GM21360 (cell line): ENCODE measurements around the gene ZNF530.

ENCODE experiments used
- ATAC-seq: cut with Tn5 transposase; IDR thresholded peaks from one replicate; pipeline ENCODE4 v1.9.1; 2021; ENCODE audit warnings: mild to moderate bottlenecking, moderate library complexity; ENCODE audit not compliant: unreplicated experiment

Gene ZNF530

GRCh38 chr19:57613941-57614743 lies 14.5 kb downstream of the ZNF530 start, which contains the start of gene ZNF134:
ZNF134 (plus strand) TSS chr19:57614242; CDS start chr19:57619469, 5,227 bp downstream.
- ATAC-seq, result peak; percentile 93

- no peak for ATAC-seq
Observed at GRCh38 chr19:57615346-57615745, 15.7 kb downstream of the ZNF530 start.

GRCh38 chr19:57620673-57621348 lies 21.1 kb downstream of the ZNF530 start:
- ATAC-seq, result no peak

GRCh38 chr19:57623091-57623490 lies 23.4 kb downstream of the ZNF530 start:
- no peak for ATAC-seq

DNA sequence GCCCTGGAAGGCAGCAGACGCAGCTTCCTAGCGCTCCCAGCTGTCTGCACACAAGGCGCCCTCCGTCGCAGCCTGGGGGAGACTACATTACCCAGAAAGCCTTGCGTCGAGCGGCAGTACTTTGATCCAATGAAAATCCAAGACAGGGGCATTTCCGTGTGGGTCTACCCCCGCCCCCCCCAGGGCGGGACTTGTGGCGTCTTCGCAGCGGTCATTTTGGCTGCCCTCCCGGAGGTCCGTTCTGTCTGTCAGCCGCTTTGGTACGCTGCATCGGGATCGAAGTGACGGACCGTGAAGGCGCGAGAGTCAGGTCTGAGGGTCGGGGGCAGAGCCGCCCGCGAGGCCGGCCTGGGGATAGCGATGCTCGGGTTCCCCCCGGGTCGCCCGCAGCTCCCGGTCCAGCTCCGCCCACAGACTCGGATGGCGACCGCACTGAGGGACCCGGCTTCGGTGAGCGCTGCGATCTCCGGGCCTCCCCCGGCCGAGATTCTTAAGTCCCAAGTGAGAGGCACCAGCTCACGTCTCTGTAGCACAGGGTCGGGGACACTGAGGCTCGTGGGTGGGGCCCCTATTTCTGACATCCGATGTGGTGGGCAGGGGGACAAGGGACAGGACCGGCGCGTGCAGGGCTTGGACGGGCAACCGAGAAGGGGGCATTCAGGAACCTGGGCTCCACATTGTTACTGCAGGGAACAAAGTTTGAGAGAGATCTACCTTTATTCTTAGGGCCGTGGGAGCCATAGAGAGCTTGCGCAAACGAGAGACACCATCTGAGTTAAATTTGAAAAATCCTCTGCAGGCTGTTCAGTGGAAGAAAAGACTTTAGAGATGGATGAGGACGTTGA lies 33.5 kb downstream of the ZNF530 start, which contains the start of gene ZNF211:
ZNF211 (plus strand) TSS at position 182 of the 845 bp plus-strand sequence; CDS start at position 361, 179 bp downstream.
- peak; percentile 95 for ATAC-seq

DNA sequence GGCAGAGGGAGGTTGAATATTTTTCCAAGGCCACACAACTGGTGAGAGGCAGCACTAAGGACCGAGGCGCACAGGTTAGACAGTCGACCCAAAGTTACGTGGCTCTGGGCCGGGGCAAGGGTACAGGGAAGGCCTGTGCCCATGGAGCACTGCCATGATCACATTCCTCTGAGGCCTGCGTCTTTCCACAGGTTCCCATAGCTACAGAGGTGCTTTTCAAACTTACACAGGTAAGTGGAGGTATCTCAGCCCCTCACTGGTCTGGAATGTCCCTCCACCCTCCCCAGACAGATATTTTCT lies 34.1 kb downstream of the ZNF530 start:
- ATAC-seq, result no peak

- ATAC-seq, result no peak
Observed at GRCh38 chr19:57637379-57637778, 37.7 kb downstream of the ZNF530 start.

- ATAC-seq, result no peak
Observed at GRCh38 chr19:57641715-57642234, 42.1 kb downstream of the ZNF530 start.

- ATAC-seq, result no peak
Observed at GRCh38 chr19:57642396-57643046, 42.8 kb downstream of the ZNF530 start.

DNA sequence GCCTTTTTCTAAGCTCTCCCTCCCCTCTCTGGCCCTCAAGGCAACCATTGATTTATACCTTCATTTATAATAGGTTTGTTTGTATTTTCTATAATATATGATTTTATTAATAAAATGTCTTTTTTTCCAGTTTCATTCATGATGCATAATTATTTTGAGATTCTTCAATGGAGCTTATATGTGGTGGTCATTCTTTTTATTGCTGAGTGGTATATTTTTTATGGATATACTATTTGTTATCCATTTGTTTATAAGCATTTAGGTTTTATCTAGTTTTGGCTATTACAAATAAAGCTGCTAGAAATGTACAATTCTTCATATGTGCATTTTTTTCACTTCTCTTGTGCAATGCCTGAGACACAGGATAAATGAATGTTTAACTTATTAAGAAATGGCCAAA lies 44.0 kb downstream of the ZNF530 start:
- no peak for ATAC-seq

GRCh38 chr19:57648331-57649003 lies 48.8 kb downstream of the ZNF530 start:
- no peak for ATAC-seq

DNA sequence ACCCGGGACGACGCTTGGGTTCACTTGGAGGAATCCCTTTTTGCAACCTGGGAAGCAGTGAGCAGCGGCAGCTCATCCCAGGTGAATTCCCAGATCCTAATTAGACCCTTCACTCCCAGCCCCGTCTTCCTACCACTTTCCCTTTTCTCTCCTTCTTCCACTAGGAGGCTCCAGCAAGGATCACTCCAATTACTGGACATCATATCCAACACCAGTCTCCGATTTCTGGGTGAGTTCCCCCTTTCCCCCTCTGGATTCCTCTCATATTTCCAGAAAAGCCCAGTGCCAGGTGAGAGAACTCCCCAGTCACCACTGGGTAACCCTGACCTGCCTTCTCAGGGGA lies 51.9 kb downstream of the ZNF530 start:
- no peak for ATAC-seq

GRCh38 chr19:57653689-57654088 lies 54.0 kb downstream of the ZNF530 start:
- no peak for ATAC-seq

DNA sequence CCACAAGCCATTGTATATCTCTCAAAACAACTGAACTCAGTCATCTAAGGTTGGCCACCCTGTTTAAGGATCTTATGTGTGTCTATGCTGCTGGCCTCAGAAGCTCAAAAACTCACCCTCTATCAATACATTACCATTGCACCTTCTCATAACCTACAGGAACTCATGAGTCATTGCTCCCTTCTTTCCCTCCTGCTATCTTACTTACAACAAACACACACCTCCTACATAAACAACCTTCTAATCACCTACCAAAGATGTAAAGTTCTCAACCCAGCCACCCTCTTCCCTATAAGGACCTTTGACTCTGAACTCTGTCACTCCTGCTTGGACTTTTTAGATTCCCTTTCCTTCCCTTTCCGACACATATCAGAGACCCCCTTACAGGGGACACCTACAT lies 55.8 kb downstream of the ZNF530 start:
- ATAC-seq, result no peak

GRCh38 chr19:57656346-57656745 lies 56.7 kb downstream of the ZNF530 start:
- ATAC-seq, result no peak
